H9 (cell line): ENCODE results near the gene DPYSL5. TPM values are rescaled to one million over a fixed set of nuclear protein-coding genes. Genes with fewer than 3 reads are reported as not detected.

Experiments
- DNase-seq: peaks from one replicate; pipeline ENCODE4 v3.0.0-alpha.2; 2017
- H2AFZ ChIP-seq: one replicate; pipeline ENCODE4 v1.6.1; 2013; ENCODE audit warnings: mild to moderate bottlenecking, low read length, control low read depth, moderate library complexity
- H2AK5ac ChIP-seq: 2 replicates; pipeline ENCODE4 v1.6.1; 2013; ENCODE audit warnings: low read length, control low read depth, mixed read lengths; ENCODE audit not compliant: insufficient read length
- H2BK120ac ChIP-seq: one replicate; pipeline ENCODE4 v1.6.1; 2013; ENCODE audit warnings: low read depth, mild to moderate bottlenecking, low read length, control low read depth, inconsistent platforms; ENCODE audit not compliant: poor library complexity, severe bottlenecking
- H2BK12ac ChIP-seq: 2 replicates; pipeline ENCODE4 v1.6.1; 2013; ENCODE audit warnings: low read length, control low read depth, mixed read lengths, low read depth; ENCODE audit not compliant: insufficient read length
- H2BK15ac ChIP-seq: 2 replicates; pipeline ENCODE4 v1.6.1; 2013; ENCODE audit warnings: low read depth, low read length, control low read depth
- H2BK20ac ChIP-seq: one replicate; pipeline ENCODE4 v1.6.1; 2013; ENCODE audit warnings: low read depth, mild to moderate bottlenecking, low read length, control low read depth, inconsistent platforms; ENCODE audit not compliant: poor library complexity, severe bottlenecking
- H2BK5ac ChIP-seq: 2 replicates; pipeline ENCODE4 v1.6.1; 2013; ENCODE audit warnings: low read length, control low read depth, mixed read lengths; ENCODE audit not compliant: insufficient read length
- H3K14ac ChIP-seq: 2 replicates; pipeline ENCODE4 v1.6.1; 2013; ENCODE audit warnings: low read length, control low read depth; ENCODE audit not compliant: insufficient read depth
- H3K18ac ChIP-seq: 2 replicates; pipeline ENCODE4 v1.6.1; 2013; ENCODE audit warnings: low read depth, mild to moderate bottlenecking, mixed read lengths, low read length, control low read depth; ENCODE audit not compliant: insufficient read length
- H3K23ac ChIP-seq: 2 replicates; pipeline ENCODE4 v1.6.1; 2013; ENCODE audit warnings: low read length, control low read depth, mixed read lengths, low read depth; ENCODE audit not compliant: insufficient read length
- H3K23me2 ChIP-seq: 2 replicates; pipeline ENCODE4 v1.6.1; 2013; ENCODE audit warnings: low read depth, mild to moderate bottlenecking, mixed read lengths, low read length, control low read depth; ENCODE audit not compliant: insufficient read length, poor library complexity, severe bottlenecking
- H3K27ac ChIP-seq: 2 replicates; pipeline ENCODE4 v1.5.1; 2013; ENCODE audit warnings: low read length, control low read depth, mixed read lengths, low read depth; ENCODE audit not compliant: insufficient read length
- H3K27me3 ChIP-seq: 2 replicates; pipeline ENCODE4 v1.6.1; 2013; ENCODE audit warnings: low read length, control low read depth, inconsistent platforms; ENCODE audit not compliant: insufficient read depth
- H3K4ac ChIP-seq: 2 replicates; pipeline ENCODE4 v1.6.1; 2013; ENCODE audit warnings: low read depth, mild to moderate bottlenecking, control low read depth, inconsistent platforms, low read length, moderate library complexity
- H3K4me1 ChIP-seq: 2 replicates; pipeline ENCODE4 v1.6.1; 2013; ENCODE audit warnings: low read length, control low read depth, inconsistent platforms; ENCODE audit not compliant: insufficient read depth
- H3K4me2 ChIP-seq: 2 replicates; pipeline ENCODE4 v1.6.1; 2013; ENCODE audit warnings: low read length, control low read depth, mixed read lengths; ENCODE audit not compliant: insufficient read length, insufficient read depth
- H3K56ac ChIP-seq: 2 replicates; pipeline ENCODE4 v1.6.1; 2013; ENCODE audit warnings: low read depth, mild to moderate bottlenecking, mixed read lengths, low read length, control low read depth; ENCODE audit not compliant: insufficient read length
- H3K79me1 ChIP-seq: 2 replicates; pipeline ENCODE4 v1.6.1; 2013; ENCODE audit warnings: low read depth, mild to moderate bottlenecking, moderate library complexity, low read length, control low read depth, inconsistent platforms; ENCODE audit not compliant: insufficient read depth, poor library complexity, severe bottlenecking
- H3K79me2 ChIP-seq: 2 replicates; pipeline ENCODE4 v1.6.1; 2013; ENCODE audit warnings: low read length, control low read depth, inconsistent platforms; ENCODE audit not compliant: insufficient read depth
- H3K9ac ChIP-seq: 2 replicates; pipeline ENCODE4 v1.6.1; 2013; ENCODE audit warnings: low read length, control low read depth, mixed read lengths; ENCODE audit not compliant: insufficient read length; ENCODE audit errors: extremely low read depth
- H3K9me3 ChIP-seq: one replicate; pipeline ENCODE4 v1.6.1; 2013; ENCODE audit warnings: low read depth, low read length, inconsistent platforms; ENCODE audit not compliant: control insufficient read depth
- H3T11ph ChIP-seq: one replicate; pipeline ENCODE4 v1.6.1; 2013; ENCODE audit warnings: mild to moderate bottlenecking, low read length, control low read depth, inconsistent platforms
- H4K20me1 ChIP-seq: one replicate; pipeline ENCODE4 v1.6.1; 2013; ENCODE audit not compliant: control insufficient read depth, insufficient read length, insufficient read depth
- H4K5ac ChIP-seq: 2 replicates; pipeline ENCODE4 v1.6.1; 2013; ENCODE audit warnings: low read depth, mild to moderate bottlenecking, mixed read lengths, low read length, control low read depth; ENCODE audit not compliant: insufficient read length
- H4K8ac ChIP-seq: replicated peaks from 2 replicates; pipeline ENCODE4 v1.6.1; 2013; ENCODE audit warnings: low read length, control low read depth, mixed read lengths, low read depth; ENCODE audit not compliant: insufficient read length
- H4K91ac ChIP-seq: 2 replicates; pipeline ENCODE4 v1.6.1; 2013; ENCODE audit warnings: low read depth, mild to moderate bottlenecking, moderate library complexity, mixed read lengths, low read length, control low read depth; ENCODE audit not compliant: insufficient read length
- H3K27ac Mint-ChIP-seq, 3 experiments: 2 replicates in 2 of 3; 3 replicates in 1 of 3; pipeline ENCODE4 v1.8.0; 2020 to 2021; ENCODE audit warnings: mixed read lengths in 3 of 3, mild to moderate bottlenecking in 1 of 3, moderate library complexity in 1 of 3
- H3K27me3 Mint-ChIP-seq: 2 replicates; pipeline ENCODE4 v1.8.0; 2021; ENCODE audit warnings: low read depth, mild to moderate bottlenecking, moderate library complexity, mixed read lengths
- H3K36me3 Mint-ChIP-seq, 3 experiments: 2 replicates in 2 of 3; 3 replicates in 1 of 3; pipeline ENCODE4 v1.8.0; 2020 to 2021; ENCODE audit warnings: low read depth in 3 of 3, mixed read lengths in 3 of 3; ENCODE audit not compliant: insufficient read depth in 1 of 3
- H3K4me1 Mint-ChIP-seq, 2 experiments: 2 replicates each; pipeline ENCODE4 v1.8.0; 2020; ENCODE audit warnings: mixed read lengths in 2 of 2
- H3K4me3 Mint-ChIP-seq, 2 experiments: 2 replicates in 1 of 2; 3 replicates in 1 of 2; pipeline ENCODE4 v1.8.0; 2020 to 2021; ENCODE audit warnings: mild to moderate bottlenecking in 2 of 2, mixed read lengths in 2 of 2, moderate library complexity in 1 of 2
- H3K9me3 Mint-ChIP-seq, 2 experiments: 2 replicates in 1 of 2; 3 replicates in 1 of 2; pipeline ENCODE4 v1.8.0; 2020; ENCODE audit warnings: mild to moderate bottlenecking in 2 of 2, mixed read lengths in 2 of 2, moderate library complexity in 1 of 2
- CTCF ChIP-seq: fragments of 200-600 bp; sonication (generic); conservative IDR thresholded peaks from 3 replicates; pipeline ENCODE4 v1.8.0; 2021; ENCODE audit warnings: antibody characterized with exemption, mild to moderate bottlenecking
- WGBS: extraction: QIAGEN DNeasy Blood & Tissue Kit; methylation state at CpG from one replicate; pipeline ENCODE4 v1.1.7; 2013; ENCODE audit warnings: missing lambda C conversion rate, low lambda C conversion rate, mixed read lengths; ENCODE audit not compliant: insufficient read length; ENCODE audit errors: extremely low coverage; 5-methylcytosine and 5-hydroxymethylcytosine counted together
- total RNA-seq: library from RNA; stranded (reverse); gene quantifications from 2 replicates; pipeline ENCODE4 v1.2.1, GENCODE V29; 2021

Gene DPYSL5
- total RNA-seq, 1 experiment from 2014 or later = 6.4 TPM

- Histone ChIP-seq H2BK120ac (no peak overlapping the region), H3K4me1 (peaks cover 4% of the 10 kb centered on the region; the same call in 1 of the 2 replicates), H3K9me3 (no peaks in the 10 kb centered on the region), H4K8ac (no peak overlapping the region), H3K14ac (no peak overlapping the region), H3K79me2 (no peaks in the 10 kb centered on the region), H2AFZ (no peak overlapping the region), H4K91ac (no peak overlapping the region), H2AK5ac (no peak overlapping the region), H2BK20ac (no peak overlapping the region), H3T11ph (no peak overlapping the region), H2BK12ac (no peak overlapping the region), H4K20me1 (no peaks in the 10 kb centered on the region), H3K4me2 (no peak overlapping the region), H2BK15ac (no peak overlapping the region), H3K27me3 (no peaks in the 10 kb centered on the region), H3K23me2 (no peaks in the 10 kb centered on the region), H3K27ac (no peak overlapping the region), H3K18ac (no peak overlapping the region), H3K23ac (no peak overlapping the region), H3K79me1 (no peaks in the 10 kb centered on the region), H3K56ac (no peak overlapping the region), H4K5ac (no peak overlapping the region), H2BK5ac (no peak overlapping the region), H3K4ac (no peak overlapping the region), H3K9ac (no peak overlapping the region)
- no peak for TF ChIP-seq CTCF
- Mint-ChIP-seq H3K4me1 (peaks cover 21 to 27% of the 10 kb centered on the region in 2 experiments), H3K4me3 (no peak overlapping the region), H3K27ac (peak overlapping the region in 1 of 3 experiments; percentile 2; a peak in 1 of 7 replicates), H3K27me3 (peaks cover 18% of the 10 kb centered on the region), H3K9me3 (no peaks in the 10 kb centered on the region), H3K36me3 (no peaks in the 10 kb centered on the region; a peak in 1 of 7 replicates)
- no peak for DNase-seq
- no CpG with 5 or more reads among the region's 5 CpGs for WGBS
Observed at GRCh38 chr2:26921323-26921722, 73.4 kb downstream of the DPYSL5 start.
